PC-9 (cell line): ENCODE results near the gene C18orf32.
"Not testable (repeated sequence)": the region's sequence is repeated elsewhere in the genome, so short reads cannot be mapped to it uniquely, and the experiment has no call there.

Experiments used
- EZH2 ChIP-seq: fragments of 200-600 bp; sonication (generic); IDR thresholded peaks from 2 replicates; pipeline ENCODE4 v1.8.0; 2017; ENCODE audit warnings: antibody characterized with exemption, low read depth
- TF ChIP-seq, protein P1 (sequence below): fragments of 200-600 bp; sonication (generic); conservative IDR thresholded peaks from 2 replicates; pipeline ENCODE4 v1.6.1; 2017; ENCODE audit warnings: mixed run types, antibody characterized with exemption, mild to moderate bottlenecking, moderate library complexity

DNA sequence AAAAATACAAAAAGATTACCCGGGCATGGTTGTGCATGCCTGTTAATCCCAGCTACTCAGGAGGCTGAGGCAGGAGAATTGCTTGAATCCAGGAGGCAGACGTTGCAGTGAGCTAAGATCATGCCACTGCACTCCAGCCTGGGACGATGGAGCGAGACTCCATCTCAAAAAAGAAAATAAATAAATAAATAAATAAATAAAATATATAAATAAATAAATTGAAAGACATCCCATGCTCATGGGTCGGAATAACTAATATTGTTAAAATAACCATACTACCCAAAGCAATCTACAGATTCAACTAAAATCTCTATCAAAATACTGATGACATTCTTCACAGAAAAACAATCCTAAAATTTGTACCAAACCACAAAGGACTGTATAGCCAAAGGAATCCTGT, 19.4 kb upstream of the C18orf32 start:
- TF ChIP-seq, protein P1, sequence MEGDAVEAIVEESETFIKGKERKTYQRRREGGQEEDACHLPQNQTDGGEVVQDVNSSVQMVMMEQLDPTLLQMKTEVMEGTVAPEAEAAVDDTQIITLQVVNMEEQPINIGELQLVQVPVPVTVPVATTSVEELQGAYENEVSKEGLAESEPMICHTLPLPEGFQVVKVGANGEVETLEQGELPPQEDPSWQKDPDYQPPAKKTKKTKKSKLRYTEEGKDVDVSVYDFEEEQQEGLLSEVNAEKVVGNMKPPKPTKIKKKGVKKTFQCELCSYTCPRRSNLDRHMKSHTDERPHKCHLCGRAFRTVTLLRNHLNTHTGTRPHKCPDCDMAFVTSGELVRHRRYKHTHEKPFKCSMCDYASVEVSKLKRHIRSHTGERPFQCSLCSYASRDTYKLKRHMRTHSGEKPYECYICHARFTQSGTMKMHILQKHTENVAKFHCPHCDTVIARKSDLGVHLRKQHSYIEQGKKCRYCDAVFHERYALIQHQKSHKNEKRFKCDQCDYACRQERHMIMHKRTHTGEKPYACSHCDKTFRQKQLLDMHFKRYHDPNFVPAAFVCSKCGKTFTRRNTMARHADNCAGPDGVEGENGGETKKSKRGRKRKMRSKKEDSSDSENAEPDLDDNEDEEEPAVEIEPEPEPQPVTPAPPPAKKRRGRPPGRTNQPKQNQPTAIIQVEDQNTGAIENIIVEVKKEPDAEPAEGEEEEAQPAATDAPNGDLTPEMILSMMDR = not testable (repeated sequence)
- TF ChIP-seq EZH2 = not testable (repeated sequence)
